WERI-Rb-1 (cell line): ENCODE measurements around the gene DOCK8.
"Not testable (repeated sequence)": the region's sequence is repeated elsewhere in the genome, so short reads cannot be mapped to it uniquely, and the experiment has no call there.

ENCODE experiments used
- DNase-seq: peaks from one replicate; pipeline ENCODE4 v3.0.0-alpha.2; 2020
- H3K27ac ChIP-seq: fragments of 250-450 bp; sonication (Bioruptor Pico); 2 replicates; pipeline ENCODE4 v1.5.1; 2020; ENCODE audit warnings: mild to moderate bottlenecking, moderate library complexity
- H3K27me3 ChIP-seq: fragments of 250-450 bp; sonication (Bioruptor Pico); 2 replicates; pipeline ENCODE4 v1.5.1; 2021; ENCODE audit warnings: mild to moderate bottlenecking, low read depth, moderate library complexity; ENCODE audit not compliant: insufficient read depth, severe bottlenecking
- H3K36me3 ChIP-seq: fragments of 250-450 bp; sonication (Bioruptor Pico); 2 replicates; pipeline ENCODE4 v1.5.1; 2020; ENCODE audit warnings: mild to moderate bottlenecking, moderate library complexity
- H3K4me3 ChIP-seq: 2 replicates; pipeline ENCODE4 v1.5.1; 2011; ENCODE audit warnings: low read depth, mild to moderate bottlenecking, control low read depth, low read length
- H3K9me3 ChIP-seq: fragments of 250-450 bp; sonication (Bioruptor Pico); 2 replicates; pipeline ENCODE4 v1.5.1; 2021; ENCODE audit warnings: mild to moderate bottlenecking, moderate library complexity; ENCODE audit not compliant: severe bottlenecking
- CTCF ChIP-seq: IDR thresholded peaks from 2 replicates; pipeline ENCODE4 v1.5.1; 2011; ENCODE audit warnings: low read depth, mild to moderate bottlenecking, control low read depth, inconsistent platforms, low read length

Gene DOCK8

GRCh38 chr9:223152-223551 lies 8.5 kb downstream of the DOCK8 start:
- no peaks in the 10 kb centered on the region for H3K36me3 ChIP-seq
- no peaks in the 10 kb centered on the region for H3K27me3 ChIP-seq
- no peaks in the 10 kb centered on the region for H3K9me3 ChIP-seq
- DNase-seq = no peak
- no peak overlapping the region for H3K27ac ChIP-seq
- H3K4me3 ChIP-seq = no peak overlapping the region
- no peak for TF ChIP-seq CTCF

- no peaks in the 10 kb centered on the region for H3K27me3 ChIP-seq
- no peak for DNase-seq
- no peak for TF ChIP-seq CTCF
- no peak overlapping the region for H3K4me3 ChIP-seq
- H3K9me3 ChIP-seq = no peaks in the 10 kb centered on the region
- H3K27ac ChIP-seq = peak overlapping the region; percentile 74
- no peaks in the 10 kb centered on the region for H3K36me3 ChIP-seq
Measured at GRCh38 chr9:224026-224425, 9.4 kb downstream of the DOCK8 start.

GRCh38 chr9:224582-225520 lies 10.2 kb downstream of the DOCK8 start:
- TF ChIP-seq CTCF = no peak
- Histone ChIP-seq H3K27ac (peak overlapping the region; percentile 74), H3K4me3 (no peak overlapping the region), H3K27me3 (no peaks in the 10 kb centered on the region), H3K36me3 (no peaks in the 10 kb centered on the region), H3K9me3 (no peaks in the 10 kb centered on the region)
- peak; percentile 24 for DNase-seq

GRCh38 chr9:227860-228259 lies 13.2 kb downstream of the DOCK8 start:
- H3K36me3 ChIP-seq = no peaks in the 10 kb centered on the region
- H3K27ac ChIP-seq = peak overlapping the region; percentile 58
- H3K4me3 ChIP-seq = no peak overlapping the region
- no peak for DNase-seq
- no peaks in the 10 kb centered on the region for H3K27me3 ChIP-seq
- H3K9me3 ChIP-seq = peaks cover 3% of the 10 kb centered on the region
- no peak for TF ChIP-seq CTCF

GRCh38 chr9:228929-229695 lies 14.4 kb downstream of the DOCK8 start:
- TF ChIP-seq CTCF = no peak
- Histone ChIP-seq H3K9me3 (peaks cover 8% of the 10 kb centered on the region), H3K27ac (peak overlapping the region; percentile 58), H3K4me3 (no peak overlapping the region), H3K36me3 (no peaks in the 10 kb centered on the region), H3K27me3 (no peaks in the 10 kb centered on the region)
- peak; percentile 53 for DNase-seq

GRCh38 chr9:231625-232024 lies 17.0 kb downstream of the DOCK8 start:
- peaks cover 17% of the 10 kb centered on the region for H3K9me3 ChIP-seq
- not testable (repeated sequence) for H3K4me3 ChIP-seq, H3K27ac ChIP-seq, DNase-seq, H3K27me3 ChIP-seq, H3K36me3 ChIP-seq

GRCh38 chr9:233708-234107 lies 19.0 kb downstream of the DOCK8 start:
- DNase-seq, H3K36me3 ChIP-seq, H3K4me3 ChIP-seq, H3K27ac ChIP-seq, H3K27me3 ChIP-seq: not testable (repeated sequence)
- peaks cover 17% of the 10 kb centered on the region for H3K9me3 ChIP-seq
